NCI-H446 (cell line): ENCODE results near the gene FYN.
"Not testable (repeated sequence)": the region's sequence is repeated elsewhere in the genome, so short reads cannot be mapped to it uniquely, and the experiment has no call there.

Experiments
- DNase-seq, 2 experiments: peaks; one replicate each; lab custom pipeline; 2025; lab: John Stamatoyannopoulos, UW

Gene FYN

DNA sequence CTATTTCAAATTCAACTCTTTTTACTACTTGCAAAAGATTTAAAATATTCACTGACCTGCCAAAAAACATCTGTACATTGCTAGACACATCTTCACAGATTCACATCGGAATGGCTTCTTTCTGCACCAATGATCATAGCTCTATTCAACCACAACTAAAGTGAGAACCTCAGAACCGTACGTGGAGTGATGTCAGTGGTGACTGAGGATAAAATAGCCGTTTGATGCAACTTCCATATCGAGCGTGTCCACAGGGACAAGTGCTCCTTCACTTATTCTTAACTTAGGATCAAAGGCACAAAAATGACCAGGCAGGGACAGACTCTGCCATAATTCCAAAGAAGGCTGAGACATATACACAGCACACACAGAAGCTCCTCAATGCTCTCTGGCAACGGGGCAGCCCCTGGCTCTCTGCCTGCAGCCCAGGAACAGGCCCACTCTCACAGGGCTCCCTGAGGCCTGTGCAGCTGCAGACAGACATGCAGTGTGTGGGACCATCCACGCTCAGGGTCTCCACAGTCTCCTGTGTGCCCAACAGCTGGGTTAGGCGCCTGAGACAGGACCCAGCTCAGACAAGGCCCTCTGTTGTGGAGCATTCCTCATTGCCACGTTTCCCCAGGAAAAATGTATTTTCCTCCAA, 22.8 kb downstream of the FYN start:
- peak in 1 of 2 experiments; percentile 33 for DNase-seq

GRCh38 chr6:111849298-111849697, 24.0 kb downstream of the FYN start:
- DNase-seq = no peak

GRCh38 chr6:111848262-111848812, 24.9 kb downstream of the FYN start:
- DNase-seq = no peak

DNA sequence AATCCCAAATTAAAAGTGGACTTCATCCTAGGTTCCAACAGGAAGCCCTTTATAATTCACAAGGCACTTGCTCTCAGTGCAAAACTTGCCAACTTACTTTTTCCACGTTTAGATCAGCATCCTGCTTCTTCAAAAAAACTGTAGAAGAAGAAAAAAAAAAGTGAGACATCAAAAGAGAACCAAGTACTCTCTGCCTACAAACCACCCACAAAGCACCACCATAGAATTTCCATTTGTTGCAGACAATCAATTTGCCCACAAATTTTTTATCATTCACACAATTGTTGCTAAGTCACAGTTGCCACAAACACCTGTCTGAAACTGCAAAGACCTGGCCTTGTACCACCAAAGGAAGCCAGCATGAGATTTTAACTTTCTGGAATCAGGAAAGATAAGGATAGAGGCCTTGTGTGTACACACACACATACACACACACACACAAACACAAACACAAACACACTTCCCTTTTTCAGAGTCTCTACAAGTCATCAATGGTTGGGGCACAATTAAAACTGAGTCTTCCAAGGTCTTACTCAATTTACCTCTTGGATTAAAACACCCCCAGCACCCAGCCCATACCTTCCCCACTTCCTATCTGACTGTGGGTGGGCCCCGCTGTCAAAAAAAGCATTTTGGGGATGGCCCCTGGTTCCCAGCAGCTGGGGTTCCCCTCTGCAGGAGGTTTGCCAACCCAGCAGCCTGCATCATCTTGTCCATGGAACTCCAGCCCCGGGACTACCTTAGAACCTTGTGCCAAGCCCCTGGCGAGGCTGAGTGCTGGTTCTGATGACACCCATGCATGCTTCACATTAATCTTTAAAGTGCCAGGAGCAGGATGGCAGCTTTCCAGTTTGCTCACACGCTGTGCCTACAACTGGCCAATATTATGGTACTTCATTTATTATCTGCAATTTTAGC, 26.5 kb downstream of the FYN start:
- DNase-seq = peak; percentile 53 to 81

DNA sequence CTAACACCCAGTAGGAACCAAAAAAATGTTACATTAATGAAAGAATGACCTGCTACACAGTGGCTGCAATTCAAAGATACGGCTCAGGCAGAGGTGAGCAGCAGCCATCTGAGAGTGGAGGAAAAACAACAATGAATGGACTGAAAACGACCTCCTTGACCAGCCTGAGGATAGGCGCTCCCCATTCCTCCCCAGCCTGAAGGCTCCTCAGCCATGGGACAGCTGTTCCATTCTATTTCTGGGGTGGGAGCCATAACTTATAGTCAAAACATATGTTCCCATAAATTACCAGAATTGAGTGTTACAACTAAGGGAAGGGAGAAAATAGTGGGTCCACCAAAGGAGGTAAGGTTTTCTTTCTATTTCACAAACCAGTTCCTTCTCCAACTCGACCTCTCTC, 27.2 kb downstream of the FYN start:
- DNase-seq = peak in 1 of 2 experiments; percentile 19

DNA sequence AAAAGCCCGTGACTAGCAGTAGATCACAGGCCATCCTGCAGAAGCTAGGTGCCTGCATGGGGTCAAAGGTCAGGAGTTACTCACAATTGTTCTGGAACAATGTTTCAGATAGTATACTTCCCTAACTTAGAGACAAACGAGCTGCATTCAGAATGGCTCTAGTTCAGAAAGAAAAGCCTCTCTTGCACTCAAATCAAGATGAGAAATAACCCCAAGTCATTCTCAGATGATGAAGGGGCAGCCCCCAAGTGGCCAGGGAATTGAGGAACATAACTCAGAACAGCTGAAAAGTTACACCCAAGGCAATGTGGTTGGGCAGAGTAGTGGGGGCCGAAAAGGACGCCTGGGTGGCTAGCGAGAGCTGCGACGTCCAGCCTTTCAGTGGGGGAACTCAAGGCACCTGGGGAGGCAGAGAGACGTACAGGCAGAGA, 27.8 kb downstream of the FYN start:
- no peak for DNase-seq

- DNase-seq = no peak
These were observed 28.3 kb downstream of the FYN start for GRCh38 chr6:111844921-111845320.

DNA sequence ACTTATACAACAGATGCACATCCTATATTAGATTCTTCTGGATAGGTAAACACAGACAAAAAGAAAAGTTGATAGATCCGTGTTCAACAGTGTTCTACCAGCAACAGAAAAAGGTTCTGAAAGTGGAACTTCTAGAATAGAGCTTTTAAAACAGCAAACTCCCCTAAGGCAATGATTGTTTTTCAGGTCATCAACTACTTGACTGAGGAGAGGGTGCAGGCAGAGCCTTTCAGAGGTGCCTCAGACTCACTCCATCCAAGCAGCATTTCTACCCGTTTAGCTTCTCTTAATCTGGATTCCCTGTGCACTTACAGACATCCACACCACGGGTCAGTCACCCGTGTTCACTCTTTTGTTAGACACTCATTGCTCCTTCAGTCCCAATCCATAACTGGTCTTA, 28.9 kb downstream of the FYN start:
- no peak for DNase-seq

DNA sequence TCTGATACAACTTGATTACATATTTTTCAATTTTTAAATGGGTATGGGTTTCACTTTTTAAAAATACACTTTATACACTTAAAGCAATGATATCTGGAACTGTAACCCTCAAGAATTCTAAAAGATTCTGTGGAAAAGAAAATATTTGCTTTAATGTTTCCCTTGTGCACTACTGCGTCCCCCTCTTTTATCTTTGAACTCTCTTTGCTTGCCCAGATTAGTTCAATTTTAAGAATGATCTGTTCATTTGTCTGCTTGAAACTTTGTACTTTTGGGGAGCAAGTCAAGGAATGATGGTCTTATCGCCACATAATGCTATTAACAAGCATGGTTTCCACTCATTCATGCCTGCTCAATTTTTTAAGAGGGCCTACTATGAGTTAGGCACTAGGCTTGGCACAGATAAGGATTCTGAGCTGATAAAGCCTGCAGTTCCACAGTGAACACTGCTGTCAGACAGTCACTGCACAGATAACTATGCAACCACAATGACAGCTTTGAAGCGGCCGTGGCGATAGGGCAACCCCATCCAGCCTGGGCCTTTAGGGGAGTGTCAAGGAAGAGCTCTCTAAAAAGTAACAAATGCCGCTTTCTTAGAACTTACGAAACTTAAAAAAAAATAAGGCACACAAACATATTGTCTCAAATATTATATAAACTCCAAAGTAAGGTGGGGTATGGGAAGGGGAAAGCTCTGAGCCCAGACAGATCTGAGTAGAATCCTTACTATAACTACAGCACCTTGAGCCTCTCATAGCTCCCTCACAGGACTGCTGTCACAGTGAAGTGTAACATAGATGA, 29.7 kb downstream of the FYN start:
- no peak for DNase-seq

GRCh38 chr6:111842891-111843290, 30.4 kb downstream of the FYN start:
- DNase-seq = no peak

DNA sequence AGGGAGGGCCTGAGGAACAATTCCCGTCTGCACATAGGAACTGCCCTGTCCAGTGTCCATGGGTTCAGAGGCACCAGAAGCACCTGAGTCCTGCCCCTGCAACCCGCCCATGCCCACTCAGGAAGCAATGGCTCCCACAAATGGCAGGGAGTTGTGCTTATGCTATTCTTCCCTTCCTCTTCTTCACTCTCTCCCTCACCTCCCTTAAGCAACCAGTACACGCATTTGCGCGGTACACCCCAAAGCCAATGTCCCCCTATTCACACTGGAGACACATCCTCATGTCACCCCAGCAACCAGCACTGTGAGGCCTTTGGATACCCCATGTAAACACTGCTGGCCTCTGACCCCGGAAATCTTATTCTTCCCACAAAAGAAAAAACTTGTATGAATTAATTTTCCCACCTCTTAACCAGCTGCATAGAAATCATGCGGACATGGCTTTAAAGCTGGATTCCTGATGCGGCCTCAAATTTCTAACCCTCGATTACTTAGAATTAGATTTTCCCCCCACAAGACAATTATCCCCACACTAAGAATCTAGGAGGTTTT, 30.9 kb downstream of the FYN start:
- DNase-seq = no peak

DNA sequence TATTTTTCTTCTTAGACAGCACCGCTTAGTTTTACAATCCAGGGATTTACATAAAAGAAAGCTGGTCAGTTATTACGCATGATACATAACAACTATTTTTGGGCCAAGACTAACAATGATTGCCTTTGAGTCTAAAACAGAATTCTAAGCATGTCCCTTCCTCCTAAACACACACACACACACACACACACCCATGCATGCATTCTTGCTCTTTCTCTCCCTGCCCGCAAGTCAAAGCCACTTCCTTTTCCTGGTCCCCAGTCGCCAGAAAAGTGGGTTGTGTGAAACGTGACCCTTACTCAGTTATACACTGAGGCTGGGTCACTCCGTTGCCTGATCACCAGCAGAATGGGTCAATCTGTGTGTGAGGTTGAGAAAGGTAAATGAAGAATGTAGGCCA, 31.4 kb downstream of the FYN start:
- DNase-seq = no peak

DNA sequence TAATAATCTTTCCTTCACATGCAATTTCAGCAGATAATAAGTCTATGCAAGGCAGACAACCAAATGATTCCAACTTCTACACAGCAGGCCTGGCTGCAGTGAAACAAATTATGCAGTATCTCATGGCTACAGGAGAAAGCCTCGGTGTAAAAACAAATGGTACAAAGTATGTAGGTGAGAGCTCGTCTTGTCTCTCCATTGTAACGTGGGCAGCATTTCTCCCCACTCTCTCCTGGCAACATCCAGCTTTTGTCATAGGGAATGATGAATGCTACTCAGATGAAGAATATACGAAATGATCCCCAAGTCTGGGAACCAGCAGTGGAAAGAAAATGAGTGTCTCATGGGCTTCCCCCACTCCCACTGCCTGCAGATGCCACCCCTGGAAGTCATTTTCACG, 32.4 kb downstream of the FYN start:
- DNase-seq = no peak

GRCh38 chr6:111838749-111839484, 34.3 kb downstream of the FYN start:
- no peak for DNase-seq

DNA sequence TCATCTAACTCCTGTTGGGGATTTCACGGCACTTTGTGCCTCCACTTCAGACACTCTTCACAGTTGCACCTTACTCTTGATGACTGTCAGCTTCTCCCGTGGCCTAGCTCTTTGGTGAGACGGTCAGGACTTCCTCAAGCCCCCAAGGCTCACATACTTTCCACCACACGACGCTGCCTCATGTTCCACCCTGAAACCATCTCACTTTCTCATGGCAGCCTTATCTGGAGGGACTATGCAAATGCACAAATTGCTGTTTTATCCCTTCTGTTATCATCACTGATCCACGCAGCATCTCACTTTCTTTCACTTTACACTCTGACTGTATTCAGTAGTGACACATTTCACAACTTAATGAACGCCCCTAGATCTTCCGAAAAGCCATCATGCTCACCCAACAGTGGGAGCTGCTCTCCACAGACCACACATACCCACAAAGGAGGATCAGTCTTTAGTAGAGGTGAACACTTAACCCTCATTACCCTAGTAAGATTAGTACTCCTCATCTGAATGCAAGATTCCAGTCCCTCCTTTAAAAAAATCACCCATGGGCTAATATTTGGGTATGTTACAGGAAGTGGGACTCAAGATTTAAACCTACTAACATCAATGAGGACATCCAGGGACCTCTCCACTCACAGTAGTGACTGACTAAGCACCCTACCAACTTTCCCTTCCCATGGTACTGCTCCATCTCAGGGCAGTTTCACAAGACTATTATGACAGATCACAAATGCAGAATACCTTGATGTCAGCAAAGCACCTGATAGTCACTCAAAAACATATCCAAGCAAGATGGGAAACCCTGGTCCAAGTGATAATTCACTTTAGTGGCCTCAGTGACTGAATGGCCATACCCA, 35.4 kb downstream of the FYN start:
- no peak for DNase-seq

DNA sequence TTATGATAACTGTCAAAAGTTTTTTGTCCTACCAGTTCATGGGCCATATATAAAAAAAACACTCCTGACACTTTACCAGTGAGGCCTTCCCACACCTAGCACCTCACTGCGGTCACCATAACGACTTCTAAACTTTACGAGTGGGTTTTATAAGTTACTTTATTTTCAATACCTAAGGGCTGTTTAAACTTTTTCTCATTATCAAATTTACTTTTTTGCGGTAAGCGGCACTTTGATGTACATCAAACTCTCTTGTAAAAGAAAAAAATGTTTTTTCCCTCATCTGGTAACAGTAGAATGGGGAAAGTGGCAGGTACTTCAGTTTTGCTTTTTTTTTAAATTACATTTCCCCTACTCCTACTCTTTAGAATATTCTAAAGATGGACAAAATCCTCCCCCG, 36.2 kb downstream of the FYN start:
- no peak for DNase-seq

- DNase-seq = no peak
These were observed 37.4 kb downstream of the FYN start for GRCh38 chr6:111835807-111836206.

DNA sequence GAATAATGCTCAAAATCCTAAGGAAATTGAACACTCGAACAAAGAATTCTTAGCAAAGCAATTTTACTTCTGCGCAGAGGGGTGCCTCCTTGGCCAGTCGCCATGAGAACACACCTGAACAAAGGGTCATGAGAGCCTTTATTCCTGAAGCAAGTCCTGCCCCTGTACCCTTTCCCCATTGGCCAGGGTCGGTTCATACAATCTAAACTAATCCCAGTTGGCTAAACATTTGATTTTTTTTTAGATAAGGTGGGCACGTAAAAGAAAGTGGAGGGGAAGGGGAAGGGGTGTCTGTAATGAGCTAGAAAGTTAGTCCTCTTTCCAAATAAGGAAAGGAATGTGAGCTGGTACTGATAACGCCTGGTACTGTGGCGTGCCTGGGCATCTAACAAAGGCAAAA, 37.9 kb downstream of the FYN start:
- not testable (repeated sequence) for DNase-seq

DNA sequence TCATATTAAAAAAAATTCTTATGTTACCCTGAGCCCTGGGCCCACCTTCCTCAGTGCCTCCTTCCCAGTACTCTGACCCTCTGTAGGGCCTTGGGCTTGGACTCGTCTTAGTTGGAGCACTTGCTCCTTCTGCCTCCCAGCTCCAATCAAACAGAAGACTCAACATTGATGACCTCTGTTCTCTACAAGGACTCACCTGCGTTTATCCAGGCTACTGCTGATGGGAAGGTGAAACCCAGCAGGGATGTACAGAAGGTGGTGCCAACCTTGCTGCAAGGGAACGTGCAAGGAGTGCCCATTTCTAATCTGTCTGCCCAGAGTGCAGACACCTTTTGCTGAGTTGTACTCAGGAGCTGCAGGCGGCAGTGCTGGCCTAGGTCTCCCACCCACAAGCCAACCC, 38.9 kb downstream of the FYN start:
- no peak for DNase-seq

DNA sequence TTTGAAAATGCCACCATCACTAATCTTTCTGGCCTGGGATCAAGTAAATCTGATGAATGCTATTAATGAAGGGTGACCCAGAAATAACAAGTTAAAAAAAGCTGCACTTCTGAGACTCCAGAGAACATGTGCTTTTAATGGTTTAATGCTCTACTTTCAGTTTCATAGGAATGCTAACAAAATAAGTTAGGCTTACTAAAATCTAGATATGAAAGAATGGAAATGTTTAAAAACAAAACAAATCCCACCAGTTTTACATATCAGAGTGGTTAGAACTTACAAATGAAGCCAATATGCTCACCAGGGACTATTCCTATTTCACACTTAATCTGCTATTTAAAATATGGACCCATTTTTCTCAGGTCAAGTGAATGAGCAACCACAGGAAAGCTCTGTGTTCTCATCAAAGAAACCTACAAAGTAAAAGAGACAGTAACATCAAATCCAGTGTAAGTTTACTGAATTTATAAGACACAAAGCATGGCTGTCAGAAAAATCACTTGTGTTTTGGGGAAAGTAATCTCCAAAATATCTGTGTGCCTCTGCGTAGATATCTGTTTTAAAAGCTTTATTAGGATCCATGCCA, 40.3 kb downstream of the FYN start:
- no peak for DNase-seq
